Endothelial cell of umbilical vein (primary cell): ENCODE results near the gene NPTX2. TPM values are rescaled to one million over a fixed set of nuclear protein-coding genes. Genes with fewer than 3 reads are reported as not detected.

Source experiments
- BruUV-seq: library from RNA; stranded (reverse); fragments of 400-500 nt; replicated peaks from 2 replicates; lab custom pipeline; 2021; lab: Mats Ljungman, UMichigan
- CTCF ChIA-PET: fragments of 300-600, 350-600 bp; sonication (Branson Sonifier 250); formaldehyde crosslinking; loops from one replicate; lab custom pipeline; 2021; ENCODE audit warnings: antibody characterized with exemption, inconsistent platforms; lab: Charles Lee
- POLR2A ChIA-PET: fragments of 300-600, 350-600 bp; sonication (Branson Sonifier 250); formaldehyde crosslinking; loops from one replicate; lab custom pipeline; 2021; ENCODE audit warnings: antibody characterized with exemption, inconsistent platforms; lab: Charles Lee
- DNase-seq: peaks from one replicate; pipeline ENCODE4 v3.0.0-alpha.2; 2011; ENCODE audit warnings: low read depth, low spot score
- FAIRE-seq: peaks from 2 replicates; lab custom pipeline; 2011; peaks lifted over from hg19 to GRCh38; lab: Jason Lieb, UNC
- H2AFZ ChIP-seq: 2 replicates; pipeline ENCODE4 v1.6.0; 2012; ENCODE audit warnings: low read depth, low read length, control low read depth, inconsistent platforms
- H3K27ac ChIP-seq: 2 replicates; pipeline ENCODE4 v1.5.1; 2011; ENCODE audit warnings: low read depth, mild to moderate bottlenecking, control low read depth, low read length, moderate library complexity; ENCODE audit not compliant: insufficient read depth
- H3K27me3 ChIP-seq, 2 experiments: 2 replicates each; pipeline versions ENCODE4 v1.6.0 to v1.6.1; 2011; ENCODE audit warnings: low read length in 2 of 2, mixed read lengths in 1 of 2; ENCODE audit not compliant: control insufficient read depth in 2 of 2, insufficient read depth in 2 of 2
- H3K36me3 ChIP-seq, 2 experiments: 2 replicates in 1 of 2; 3 replicates in 1 of 2; pipeline ENCODE4 v1.5.1; 2011; ENCODE audit warnings: low read length in 2 of 2, mild to moderate bottlenecking in 1 of 2, moderate library complexity in 1 of 2; ENCODE audit not compliant: control insufficient read depth in 2 of 2, insufficient read depth in 2 of 2; ENCODE audit errors: extremely low read depth in 1 of 2
- H3K4me1 ChIP-seq: 3 replicates; pipeline ENCODE4 v1.5.1; 2011; ENCODE audit warnings: mild to moderate bottlenecking, low read length; ENCODE audit not compliant: control insufficient read depth, insufficient read depth; ENCODE audit errors: extremely low read depth
- H3K4me2 ChIP-seq: 2 replicates; pipeline ENCODE4 v1.6.1; 2011; ENCODE audit warnings: low read length, control low read depth, mixed read lengths; ENCODE audit not compliant: insufficient read depth
- H3K4me3 ChIP-seq, 3 experiments: fragments of 200-600 bp in 1 of 3; sonication (generic), shearing (Covaris generic) in 1 of 3; replicated peaks in 1 of 3; 2 replicates each; pipeline ENCODE4 v1.5.1; 2011 to 2016; ENCODE audit warnings: control low read depth in 3 of 3, low read length in 3 of 3, mild to moderate bottlenecking in 2 of 3, inconsistent platforms in 1 of 3, low read depth in 1 of 3, moderate library complexity in 1 of 3; ENCODE audit not compliant: insufficient read depth in 1 of 3
- H3K79me2 ChIP-seq: 2 replicates; pipeline ENCODE4 v1.6.0; 2012; ENCODE audit warnings: low read length, inconsistent platforms; ENCODE audit not compliant: control insufficient read depth, insufficient read depth
- H3K9ac ChIP-seq: replicated peaks from 2 replicates; pipeline ENCODE3; 2011; ENCODE audit warnings: low read length, control low read depth; ENCODE audit not compliant: insufficient read depth; ENCODE audit errors: extremely low read depth
- H3K9me1 ChIP-seq: replicated peaks from 3 replicates; pipeline ENCODE4 v1.6.0; 2011; ENCODE audit warnings: mild to moderate bottlenecking, low read length; ENCODE audit not compliant: control insufficient read depth, insufficient read depth; ENCODE audit errors: extremely low read depth
- H3K9me3 ChIP-seq: replicated peaks from 2 replicates; pipeline ENCODE4 v1.5.1; 2012; ENCODE audit warnings: low read length, inconsistent platforms; ENCODE audit not compliant: control insufficient read depth, insufficient read depth
- H4K20me1 ChIP-seq: replicated peaks from 2 replicates; pipeline ENCODE3; 2011; ENCODE audit warnings: mild to moderate bottlenecking, low read length; ENCODE audit not compliant: control insufficient read depth, insufficient read depth; ENCODE audit errors: extremely low read depth
- EZH2 ChIP-seq: IDR thresholded peaks from 2 replicates; pipeline ENCODE4 v1.6.1; 2012; ENCODE audit warnings: borderline replicate concordance, low read depth, mild to moderate bottlenecking, moderate library complexity, low read length, inconsistent platforms; ENCODE audit not compliant: severe bottlenecking
- FOS ChIP-seq: IDR thresholded peaks from 2 replicates; pipeline ENCODE4 v1.6.1; 2011; ENCODE audit warnings: mild to moderate bottlenecking, low read length, moderate library complexity, borderline replicate concordance; ENCODE audit not compliant: insufficient read depth
- GATA2 ChIP-seq: IDR thresholded peaks from 2 replicates; pipeline ENCODE4 v1.7.0; 2011; ENCODE audit warnings: low read depth, mild to moderate bottlenecking, moderate library complexity, mixed read lengths, low read length; ENCODE audit not compliant: insufficient read length, insufficient read depth
- JUN ChIP-seq: IDR thresholded peaks from 2 replicates; pipeline ENCODE4 v1.6.1; 2011; ENCODE audit warnings: borderline replicate concordance, low read depth; ENCODE audit not compliant: insufficient read length, insufficient read depth
- MYC ChIP-seq: IDR thresholded peaks from one replicate; pipeline ENCODE4 v1.6.1; 2011; ENCODE audit warnings: mild to moderate bottlenecking, low read depth, low read length
- POLR2A ChIP-seq: IDR thresholded peaks from 2 replicates; pipeline ENCODE4 v1.6.1; 2012; ENCODE audit warnings: low read depth, mild to moderate bottlenecking, control low read depth, low read length
- POLR2AphosphoS5 ChIP-seq: IDR thresholded peaks from 2 replicates; pipeline ENCODE4 v1.6.1; 2012; ENCODE audit warnings: low read depth, mild to moderate bottlenecking, control low read depth, low read length, moderate library complexity; ENCODE audit not compliant: insufficient read depth
- dilution Hi-C: fragments of 300-500 bp; cut with MboI; formaldehyde crosslinking; loops from one replicate; pipeline ENCODE4 v1.15.0; 2019; ENCODE audit warnings: low sequenced_read_pairs; ENCODE audit not compliant: extremely low pct_ligation_motif_present
- intact Hi-C: fragments of 100-400 bp; cut with micrococcal nuclease; formaldehyde crosslinking; loops from one replicate; pipeline ENCODE4 v1.10.0; 2022
- polyA plus RNA-seq, 4 experiments: library from polyadenylated mRNA; depleted of rRNA in 3 of 4; stranded (reverse) in 3 of 4; unstranded in 1 of 4; fragments of >200 nt; gene quantifications; 2 replicates each; pipeline versions ENCODE4 v1.2.1 to v1.2.3, GENCODE V29; 2011 to 2012; ENCODE audit warnings: missing spikeins in 1 of 4
- total RNA-seq: library from RNA; stranded (reverse); gene quantifications from 2 replicates; pipeline ENCODE4 v1.2.3, GENCODE V29; 2021
- TF ChIP-seq, protein P1 (sequence below), 2 donors: IDR thresholded peaks; 1 replicate in 1 of 2; 2 replicates in 1 of 2; pipeline ENCODE4 v1.5.1; 2011; ENCODE audit warnings: low read length in 2 of 2, mild to moderate bottlenecking in 2 of 2, moderate library complexity in 2 of 2, control low read depth in 1 of 2, inconsistent platforms in 1 of 2, low read depth in 1 of 2; ENCODE audit not compliant: insufficient read depth in 1 of 2; ENCODE audit errors: extremely low read depth in 1 of 2
- TF ChIP-seq, protein P2 (sequence below): IDR thresholded peaks from 2 replicates; pipeline ENCODE4 v1.6.1; 2011; ENCODE audit not compliant: insufficient read depth, insufficient read length

NPTX2 gene
- total and polyA plus RNA-seq, 2 donors (not counting 3 experiments of a cell fraction or from before 2014, with no cell fraction given) = 0.15 to 0.53 TPM

DNA sequence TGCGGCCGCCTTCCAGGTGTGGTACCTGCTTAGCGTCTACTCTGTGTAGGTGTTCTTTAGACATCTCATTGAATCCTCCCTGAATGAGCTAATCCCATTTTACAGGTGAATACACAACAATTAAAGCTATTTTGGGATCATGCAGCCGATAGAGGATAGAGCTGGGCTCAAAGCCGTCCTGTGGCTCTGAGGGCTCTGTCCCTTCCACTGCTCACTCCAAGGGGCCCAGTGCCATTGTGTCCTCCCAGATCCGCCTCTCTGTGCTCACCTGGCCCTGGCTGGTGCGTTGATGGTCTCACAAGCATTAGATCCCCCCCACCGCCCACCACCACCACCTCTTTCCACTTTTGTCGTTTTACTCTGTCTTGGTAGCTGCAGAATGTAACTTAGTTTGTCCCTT lies 13.1 kb downstream of the NPTX2 start:
- Histone ChIP-seq H3K27ac (no peak overlapping the region), H3K36me3 (no peaks in the 10 kb centered on the region), H3K4me1 (no peaks in the 10 kb centered on the region), H3K27me3 (no peaks in the 10 kb centered on the region), H3K4me3 (no peak overlapping the region), H3K9me3 (peaks cover 2% of the 10 kb centered on the region), H3K4me2 (no peak overlapping the region), H3K9ac (no peak overlapping the region), H4K20me1 (no peaks in the 10 kb centered on the region), H3K9me1 (no peaks in the 10 kb centered on the region), H2AFZ (no peak overlapping the region), H3K79me2 (no peaks in the 10 kb centered on the region)
- BruUV-seq = no TSS peak
- dilution Hi-C loops = no loop called here
- FAIRE-seq (no peak), DNase-seq (no peak)
- intact Hi-C loops = no loop called here
- CTCF ChIA-PET = no interaction called here
- POLR2A ChIA-PET = no interaction called here
- no peak for TF ChIP-seq POLR2AphosphoS5
- TF ChIP-seq, protein P1, sequence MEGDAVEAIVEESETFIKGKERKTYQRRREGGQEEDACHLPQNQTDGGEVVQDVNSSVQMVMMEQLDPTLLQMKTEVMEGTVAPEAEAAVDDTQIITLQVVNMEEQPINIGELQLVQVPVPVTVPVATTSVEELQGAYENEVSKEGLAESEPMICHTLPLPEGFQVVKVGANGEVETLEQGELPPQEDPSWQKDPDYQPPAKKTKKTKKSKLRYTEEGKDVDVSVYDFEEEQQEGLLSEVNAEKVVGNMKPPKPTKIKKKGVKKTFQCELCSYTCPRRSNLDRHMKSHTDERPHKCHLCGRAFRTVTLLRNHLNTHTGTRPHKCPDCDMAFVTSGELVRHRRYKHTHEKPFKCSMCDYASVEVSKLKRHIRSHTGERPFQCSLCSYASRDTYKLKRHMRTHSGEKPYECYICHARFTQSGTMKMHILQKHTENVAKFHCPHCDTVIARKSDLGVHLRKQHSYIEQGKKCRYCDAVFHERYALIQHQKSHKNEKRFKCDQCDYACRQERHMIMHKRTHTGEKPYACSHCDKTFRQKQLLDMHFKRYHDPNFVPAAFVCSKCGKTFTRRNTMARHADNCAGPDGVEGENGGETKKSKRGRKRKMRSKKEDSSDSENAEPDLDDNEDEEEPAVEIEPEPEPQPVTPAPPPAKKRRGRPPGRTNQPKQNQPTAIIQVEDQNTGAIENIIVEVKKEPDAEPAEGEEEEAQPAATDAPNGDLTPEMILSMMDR (IDR thresholded peaks at IDR 0.05; ENCODE audit: extremely low read depth in 1 of 2, insufficient read depth in 1 of 2, low read depth in 1 of 2, low read length in 2 of 2) = no peak
- TF ChIP-seq GATA2 = no peak
- TF ChIP-seq POLR2A = no peak
- no peak for TF ChIP-seq JUN
- TF ChIP-seq, protein P2, sequence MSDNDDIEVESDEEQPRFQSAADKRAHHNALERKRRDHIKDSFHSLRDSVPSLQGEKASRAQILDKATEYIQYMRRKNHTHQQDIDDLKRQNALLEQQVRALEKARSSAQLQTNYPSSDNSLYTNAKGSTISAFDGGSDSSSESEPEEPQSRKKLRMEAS = no peak
- TF ChIP-seq EZH2 = no peak
- TF ChIP-seq MYC = no peak
- TF ChIP-seq FOS = no peak
